Measurements from ENCODE around the gene INHBE.

GRCh38 chr12:57455374-57456144 is 452 bp downstream of the INHBE start:
- TF ChIP-seq CTCF (IDR thresholded peaks at IDR 0.05) (no peak), POLR2A (IDR thresholded peaks at IDR 0.05) (no peak)

Measured in body of pancreas (tissue), 4 donors.